Mesenchymal stem cell (in vitro differentiated cells and primary cell): ENCODE results near the gene FBXL17.

Source experiments
- DNase-seq: peaks from one replicate; pipeline ENCODE4 v3.0.0-alpha.2; 2013
- H2AFZ ChIP-seq: one replicate; pipeline ENCODE4 v1.6.1; 2013; ENCODE audit warnings: low read depth, mild to moderate bottlenecking, control low read depth, inconsistent platforms, low read length, moderate library complexity
- H2AK5ac ChIP-seq: 2 replicates; pipeline ENCODE4 v1.6.1; 2013; ENCODE audit warnings: low read length, moderate library complexity, mild to moderate bottlenecking, inconsistent platforms; ENCODE audit not compliant: severe bottlenecking
- H2BK120ac ChIP-seq: one replicate; pipeline ENCODE4 v1.6.1; 2013; ENCODE audit warnings: low read depth, mild to moderate bottlenecking, inconsistent platforms, low read length, moderate library complexity
- H2BK12ac ChIP-seq, 2 experiments: one replicate each; pipeline ENCODE4 v1.6.1; 2013; ENCODE audit warnings: inconsistent platforms in 2 of 2, low read length in 2 of 2, mild to moderate bottlenecking in 2 of 2, moderate library complexity in 2 of 2, control low read depth in 1 of 2
- H2BK15ac ChIP-seq: one replicate; pipeline ENCODE4 v1.6.1; 2013; ENCODE audit warnings: mild to moderate bottlenecking, low read depth, inconsistent platforms; ENCODE audit not compliant: poor library complexity, severe bottlenecking
- H2BK5ac ChIP-seq: 2 replicates; pipeline ENCODE4 v1.6.1; 2013; ENCODE audit warnings: low read depth, mild to moderate bottlenecking, low read length, control low read depth, inconsistent platforms; ENCODE audit not compliant: poor library complexity, severe bottlenecking
- H3K14ac ChIP-seq, 2 experiments: one replicate each; pipeline ENCODE4 v1.6.1; 2013; ENCODE audit warnings: inconsistent platforms in 2 of 2, low read length in 2 of 2, control low read depth in 1 of 2, mild to moderate bottlenecking in 1 of 2, moderate library complexity in 1 of 2
- H3K18ac ChIP-seq, 2 experiments: one replicate each; pipeline ENCODE4 v1.6.1; 2013; ENCODE audit warnings: inconsistent platforms in 2 of 2, low read length in 2 of 2, control low read depth in 1 of 2, low read depth in 1 of 2, mild to moderate bottlenecking in 1 of 2
- H3K23ac ChIP-seq, 2 experiments: one replicate each; pipeline ENCODE4 v1.6.1; 2013; ENCODE audit warnings: inconsistent platforms in 2 of 2, low read length in 2 of 2, mild to moderate bottlenecking in 2 of 2, moderate library complexity in 2 of 2, control low read depth in 1 of 2
- H3K27ac ChIP-seq: 2 replicates; pipeline ENCODE4 v1.5.1; 2013; ENCODE audit warnings: mild to moderate bottlenecking, moderate library complexity, low read length, control low read depth, inconsistent platforms; ENCODE audit not compliant: poor library complexity, severe bottlenecking
- H3K27me3 ChIP-seq, 2 experiments: 2 replicates each; pipeline versions ENCODE4 v1.6.1 to v1.7.0; 2013; ENCODE audit warnings: low read length in 2 of 2, mild to moderate bottlenecking in 2 of 2, moderate library complexity in 2 of 2, control low read depth in 1 of 2, inconsistent platforms in 1 of 2; ENCODE audit not compliant: control insufficient read depth in 1 of 2, insufficient read depth in 1 of 2
- H3K36me3 ChIP-seq, 2 experiments: 2 replicates each; pipeline versions ENCODE4 v1.6.1 to v1.7.0; 2013; ENCODE audit warnings: low read length in 2 of 2, control low read depth in 1 of 2, inconsistent platforms in 1 of 2, low read depth in 1 of 2, mild to moderate bottlenecking in 1 of 2; ENCODE audit not compliant: insufficient read depth in 2 of 2, control insufficient read depth in 1 of 2
- H3K4ac ChIP-seq, 2 experiments: one replicate each; pipeline ENCODE4 v1.6.1; 2013; ENCODE audit warnings: inconsistent platforms in 2 of 2, low read length in 2 of 2, mild to moderate bottlenecking in 2 of 2, moderate library complexity in 2 of 2, control low read depth in 1 of 2, low read depth in 1 of 2
- H3K4me1 ChIP-seq: 2 replicates; pipeline ENCODE4 v1.6.1; 2013; ENCODE audit warnings: low read depth, low read length, control low read depth; ENCODE audit not compliant: control insufficient read depth, insufficient read depth
- H3K4me2 ChIP-seq: 2 replicates; pipeline ENCODE4 v1.6.1; 2013; ENCODE audit warnings: low read length, mild to moderate bottlenecking, inconsistent platforms; ENCODE audit not compliant: poor library complexity, severe bottlenecking
- H3K4me3 ChIP-seq, 2 experiments: 2 replicates each; pipeline versions ENCODE4 v1.5.1 to v1.7.0; 2013; ENCODE audit warnings: low read length in 2 of 2, mild to moderate bottlenecking in 2 of 2, control low read depth in 1 of 2, low read depth in 1 of 2; ENCODE audit not compliant: insufficient read depth in 1 of 2
- H3K79me1 ChIP-seq: replicated peaks from 2 replicates; pipeline ENCODE4 v1.6.1; 2013; ENCODE audit warnings: mild to moderate bottlenecking, control low read depth, low read length, inconsistent platforms; ENCODE audit not compliant: poor library complexity, severe bottlenecking
- H3K9ac ChIP-seq: 2 replicates; pipeline ENCODE4 v1.7.0; 2013; ENCODE audit warnings: mild to moderate bottlenecking, low read length, moderate library complexity
- H3K9me3 ChIP-seq: 2 replicates; pipeline ENCODE4 v1.7.0; 2013; ENCODE audit warnings: mild to moderate bottlenecking, low read length; ENCODE audit not compliant: control insufficient read depth
- H4K8ac ChIP-seq: one replicate; pipeline ENCODE4 v1.6.1; 2013; ENCODE audit warnings: inconsistent platforms, mild to moderate bottlenecking, low read length, moderate library complexity
- H4K91ac ChIP-seq: one replicate; pipeline ENCODE4 v1.6.1; 2013; ENCODE audit warnings: mild to moderate bottlenecking, low read length, inconsistent platforms
- WGBS: methylation state at CpG from one replicate; pipeline ENCODE4 v1.1.7; 2013; ENCODE audit warnings: mixed read lengths; 5-methylcytosine and 5-hydroxymethylcytosine counted together

The FBXL17 gene

GRCh38 chr5:108024986-108025385, 356.9 kb downstream of the FBXL17 start:
- Histone ChIP-seq H3K27me3 (no peaks in the 10 kb centered on the region), H3K9me3 (no peaks in the 10 kb centered on the region), H2BK15ac (no peak overlapping the region), H4K91ac (no peak overlapping the region), H2AK5ac (no peak overlapping the region), H2BK12ac (no peak overlapping the region), H3K36me3 (no peaks in the 10 kb centered on the region), H3K27ac (no peak overlapping the region), H3K9ac (no peak overlapping the region), H4K8ac (no peak overlapping the region), H2AFZ (no peak overlapping the region), H2BK5ac (no peak overlapping the region), H3K4ac (no peak overlapping the region), H3K14ac (no peak overlapping the region), H3K23ac (no peak overlapping the region), H3K4me3 (no peak overlapping the region), H2BK120ac (no peak overlapping the region), H3K18ac (no peak overlapping the region), H3K79me1 (no peaks in the 10 kb centered on the region), H3K4me2 (no peak overlapping the region), H3K4me1 (no peaks in the 10 kb centered on the region)
- no peak for DNase-seq
- 47% methylated on average over 1 of the region's 1 CpG for WGBS

- Histone ChIP-seq H3K27ac (no peak overlapping the region), H3K9me3 (no peaks in the 10 kb centered on the region), H3K36me3 (peaks cover 0 to 3% of the 10 kb centered on the region in 2 experiments), H3K4me3 (no peak overlapping the region), H3K4me1 (no peaks in the 10 kb centered on the region), H2BK12ac (no peak overlapping the region), H3K79me1 (no peaks in the 10 kb centered on the region), H3K4ac (no peak overlapping the region), H3K9ac (no peak overlapping the region), H4K8ac (no peak overlapping the region), H2AFZ (no peak overlapping the region), H2BK120ac (no peak overlapping the region), H4K91ac (no peak overlapping the region), H2BK15ac (no peak overlapping the region), H3K23ac (no peak overlapping the region), H2BK5ac (no peak overlapping the region), H3K27me3 (no peaks in the 10 kb centered on the region), H2AK5ac (no peak overlapping the region), H3K18ac (no peak overlapping the region), H3K4me2 (no peak overlapping the region), H3K14ac (no peak overlapping the region)
- 94% methylated on average over 2 of the region's 2 CpGs for WGBS
- no peak for DNase-seq
These were observed 365.8 kb downstream of the FBXL17 start for GRCh38 chr5:108016101-108016500.

- H3K4ac ChIP-seq = no peak overlapping the region
- no peak overlapping the region for H3K9ac ChIP-seq
- no peak overlapping the region for H4K8ac ChIP-seq
- no peak overlapping the region for H2AFZ ChIP-seq
- H3K4me3 ChIP-seq = no peak overlapping the region
- no peaks in the 10 kb centered on the region for H3K9me3 ChIP-seq
- H2BK15ac ChIP-seq = no peak overlapping the region
- no peak overlapping the region for H3K4me2 ChIP-seq
- no peaks in the 10 kb centered on the region for H3K4me1 ChIP-seq
- no peaks in the 10 kb centered on the region for H3K79me1 ChIP-seq
- H3K14ac ChIP-seq = no peak overlapping the region
- H3K27ac ChIP-seq = no peak overlapping the region
- WGBS = 94% methylated on average over 3 of the region's 3 CpGs
- no peak overlapping the region for H2BK5ac ChIP-seq
- no peak overlapping the region for H3K18ac ChIP-seq
- no peak for DNase-seq
- H3K27me3 ChIP-seq = no peaks in the 10 kb centered on the region
- no peak overlapping the region for H2BK12ac ChIP-seq
- no peaks in the 10 kb centered on the region for H3K36me3 ChIP-seq
- H4K91ac ChIP-seq = no peak overlapping the region
- H2AK5ac ChIP-seq = no peak overlapping the region
- no peak overlapping the region for H2BK120ac ChIP-seq
- H3K23ac ChIP-seq = no peak overlapping the region
These were observed 375.1 kb downstream of the FBXL17 start for GRCh38 chr5:108006791-108007190.

- H2BK5ac ChIP-seq = no peak overlapping the region
- no CpG with 5 or more reads among the region's 1 CpG for WGBS
- H3K4me3 ChIP-seq = peak overlapping the region in 1 of 2 experiments; percentile 60
- H3K79me1 ChIP-seq = no peaks in the 10 kb centered on the region
- no peak overlapping the region for H2BK12ac ChIP-seq
- H2BK120ac ChIP-seq = no peak overlapping the region
- no peaks in the 10 kb centered on the region for H3K4me1 ChIP-seq
- H2AK5ac ChIP-seq = no peak overlapping the region
- H4K8ac ChIP-seq = no peak overlapping the region
- H3K18ac ChIP-seq = no peak overlapping the region
- no peak overlapping the region for H2BK15ac ChIP-seq
- no peak overlapping the region for H3K14ac ChIP-seq
- peak; percentile 78 for DNase-seq
- no peaks in the 10 kb centered on the region for H3K36me3 ChIP-seq
- no peaks in the 10 kb centered on the region for H3K9me3 ChIP-seq
- no peak overlapping the region for H2AFZ ChIP-seq
- H4K91ac ChIP-seq = no peak overlapping the region
- no peaks in the 10 kb centered on the region for H3K27me3 ChIP-seq
- no peak overlapping the region for H3K27ac ChIP-seq
- H3K9ac ChIP-seq = peak overlapping the region; percentile 75
- peak overlapping the region; percentile 43 for H3K4me2 ChIP-seq
- no peak overlapping the region for H3K23ac ChIP-seq
- no peak overlapping the region for H3K4ac ChIP-seq
These were observed 378.7 kb downstream of the FBXL17 start for GRCh38 chr5:108003178-108003577.
